NCI-H1105 (cell line): ENCODE data around the gene SF1.
A peak's percentile ranks its signal among the peaks of the same experiment; 100 is the strongest.
"Not testable (repeated sequence)": the region's sequence is repeated elsewhere in the genome, so short reads cannot be mapped to it uniquely, and the experiment has no call there.

ENCODE experiments used
- DNase-seq: peaks from one replicate; lab custom pipeline; 2025; lab: John Stamatoyannopoulos, UW

SF1 gene

GRCh38 chr11:64778473-64779298 lies at the start of gene SF1:
TSS of gene SF1 (minus strand) at chr11:64778542. CDS start at chr11:64778392, 150 bp downstream.
- DNase-seq, result peak; percentile 100

- no peak for DNase-seq
These were observed 49.1 kb upstream of the SF1 start for GRCh38 chr11:64827451-64827839.

- DNase-seq, result no peak
These were observed 48.5 kb upstream of the SF1 start for GRCh38 chr11:64826578-64827450.

GRCh38 chr11:64826062-64826461 lies 47.7 kb upstream of the SF1 start:
- no peak for DNase-seq

GRCh38 chr11:64823568-64824119 lies 45.3 kb upstream of the SF1 start:
- DNase-seq, result no peak

GRCh38 chr11:64817476-64817875 lies 39.1 kb upstream of the SF1 start:
- DNase-seq, result no peak

- not testable (repeated sequence) for DNase-seq
These were observed 37.1 kb upstream of the SF1 start for GRCh38 chr11:64815433-64815832.

GRCh38 chr11:64814712-64815187 lies 36.4 kb upstream of the SF1 start:
- DNase-seq, result no peak

- DNase-seq, result no peak
These were observed 35.5 kb upstream of the SF1 start for GRCh38 chr11:64813826-64814225.

- no peak for DNase-seq
These were observed 32.5 kb upstream of the SF1 start for GRCh38 chr11:64810891-64811272.

- peak; percentile 95 for DNase-seq
These were observed 32.0 kb upstream of the SF1 start, which contains the start of gene MEN1 for GRCh38 chr11:64810271-64810890. TSS of gene MEN1 (minus strand) at chr11:64810551. CDS start at chr11:64810109, 442 bp downstream.

GRCh38 chr11:64809781-64810241 lies 31.5 kb upstream of the SF1 start:
- DNase-seq, result peak; percentile 64

GRCh38 chr11:64805481-64805880 lies 27.1 kb upstream of the SF1 start:
- no peak for DNase-seq

GRCh38 chr11:64804346-64805210 lies 26.2 kb upstream of the SF1 start:
- no peak for DNase-seq

- DNase-seq, result no peak
These were observed 25.6 kb upstream of the SF1 start for GRCh38 chr11:64803846-64804345.

- peak; percentile 75 for DNase-seq
These were observed 25.0 kb upstream of the SF1 start, which contains the start of gene MAP4K2 for GRCh38 chr11:64803158-64803845. TSS of gene MAP4K2 (minus strand) at chr11:64803214. CDS start at chr11:64803149, 65 bp downstream.

GRCh38 chr11:64802370-64803157 lies 24.2 kb upstream of the SF1 start:
- DNase-seq, result no peak

- no peak for DNase-seq
These were observed 23.4 kb upstream of the SF1 start for GRCh38 chr11:64801561-64802369.
